Measurements from ENCODE around the gene SEPTIN14.
"Not testable (repeated sequence)": the region's sequence is repeated elsewhere in the genome, so short reads cannot be mapped to it uniquely, and the experiment has no call there.

SEPTIN14 gene

DNA sequence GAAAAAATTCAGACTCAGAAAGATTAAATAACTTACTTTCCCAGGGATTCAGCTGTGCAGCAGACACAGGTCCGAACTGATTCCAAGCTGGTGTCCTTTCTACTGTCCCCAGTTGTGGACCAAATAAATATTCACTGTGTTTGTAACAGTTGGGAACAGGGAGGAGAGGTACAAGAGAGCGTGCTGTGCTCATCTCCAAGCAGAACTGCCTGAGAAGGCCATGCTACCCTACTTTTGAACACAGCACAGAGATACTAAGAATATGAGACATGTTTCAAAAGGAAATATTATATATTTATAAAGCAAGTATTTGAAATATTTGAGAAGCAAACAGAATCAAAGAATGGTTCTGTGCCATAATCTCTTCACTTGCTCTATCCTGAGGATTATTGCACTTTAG is at the start of gene SEPTIN14:
SEPTIN14 (minus strand) TSS at position 101 of the 400 bp plus-strand sequence. CDS start 756 bp downstream, outside the sequence.
- DNase-seq (ENCODE audit: low read depth in 2 of 2): not testable (repeated sequence)

DNA sequence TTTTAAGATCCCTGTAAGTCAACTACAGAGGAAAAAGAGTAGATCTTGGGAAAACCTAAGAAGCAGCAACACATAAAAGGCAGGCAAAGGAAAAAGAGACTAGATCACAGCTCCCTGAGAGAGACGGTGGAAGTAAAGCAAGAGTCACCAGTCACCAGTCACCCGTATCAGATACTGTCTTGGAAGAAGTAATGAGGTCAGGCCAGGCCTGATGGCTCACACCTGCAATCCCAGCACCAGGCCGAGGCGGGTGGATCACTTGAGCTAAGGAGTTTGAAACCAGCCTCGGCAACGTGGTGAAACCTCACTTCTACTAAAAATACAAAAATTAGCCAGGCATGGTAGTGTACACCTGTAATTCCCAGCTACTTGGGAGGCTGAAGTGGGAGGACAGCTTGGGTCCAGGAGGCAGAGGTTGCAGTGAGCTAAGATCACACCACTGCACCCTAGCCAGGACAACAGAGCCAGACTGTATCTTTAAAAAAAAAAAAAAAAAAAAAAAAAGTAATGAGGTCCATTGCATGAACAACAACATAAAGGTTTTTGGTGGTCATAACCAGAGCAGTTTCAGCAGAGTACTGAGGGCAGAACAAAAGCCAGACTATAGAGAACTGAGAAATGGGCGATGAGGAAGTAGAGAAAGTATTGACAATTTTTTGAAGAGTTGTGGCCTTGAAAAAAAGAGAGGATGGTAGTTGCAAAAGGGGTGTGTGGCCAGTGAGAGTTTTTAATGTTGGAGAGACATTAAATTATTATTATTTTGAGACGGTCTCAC is 41.6 kb upstream of the SEPTIN14 start:
- no peak for DNase-seq (ENCODE audit: low read depth in 2 of 2)

DNA sequence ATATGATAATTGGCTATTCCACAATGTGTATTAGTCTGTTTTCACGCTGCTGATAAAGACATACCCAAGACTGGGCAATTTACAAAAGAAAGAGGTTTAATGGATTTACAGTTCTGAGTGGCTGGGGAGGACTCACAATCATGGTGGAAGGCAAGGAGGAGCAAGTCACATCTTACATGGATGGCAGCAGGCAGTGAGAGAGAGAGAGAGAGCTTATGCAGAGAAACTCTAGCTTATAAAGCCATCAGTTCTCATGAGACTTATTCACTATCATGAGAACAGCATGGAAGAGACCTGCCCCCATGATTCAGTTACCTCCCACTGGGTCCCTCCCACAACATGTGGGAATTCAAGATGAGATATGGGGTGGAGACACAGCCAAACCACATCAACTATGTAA is 38.5 kb upstream of the SEPTIN14 start:
- not testable (repeated sequence) for DNase-seq (ENCODE audit: low read depth in 2 of 2)

DNA sequence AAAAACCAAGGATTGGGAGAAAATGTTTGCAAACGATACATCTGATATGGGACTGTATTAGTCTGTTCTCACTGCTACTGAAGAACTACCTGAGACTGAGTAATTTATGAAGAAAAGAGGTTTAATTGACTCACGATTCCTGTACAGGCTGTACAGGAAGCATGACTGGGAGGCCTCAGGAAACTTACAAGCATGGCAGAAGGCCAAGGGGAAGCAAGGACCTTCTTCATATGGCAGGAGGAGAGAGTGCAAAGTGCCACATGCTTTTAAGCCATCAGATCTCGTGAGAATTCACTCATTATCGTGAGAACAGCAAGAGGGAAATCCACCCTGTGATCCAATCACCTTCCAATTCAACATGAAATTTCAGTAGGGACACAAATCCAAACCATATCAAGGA is 35.7 kb upstream of the SEPTIN14 start:
- no peak for DNase-seq (ENCODE audit: low read depth in 2 of 2)

DNA sequence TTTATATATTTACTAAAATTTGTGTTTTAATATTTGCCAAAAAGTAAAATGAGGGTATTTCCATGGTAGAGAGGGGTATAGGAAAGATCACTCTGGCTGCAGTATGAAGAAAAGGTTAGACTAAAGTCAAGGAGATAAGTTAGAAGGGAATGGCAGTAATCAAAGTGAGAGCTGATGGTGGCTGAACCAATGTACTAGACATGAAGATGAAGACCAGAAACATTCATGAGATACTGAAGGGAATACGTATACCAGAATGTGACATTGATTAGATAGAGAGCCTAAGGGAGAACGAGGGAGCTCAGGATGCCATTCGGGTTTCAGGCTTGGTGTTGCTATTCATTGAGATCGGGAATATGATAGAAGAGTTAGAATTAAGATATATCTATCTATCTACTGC is 32.5 kb upstream of the SEPTIN14 start:
- DNase-seq (ENCODE audit: low read depth in 2 of 2): no peak

DNA sequence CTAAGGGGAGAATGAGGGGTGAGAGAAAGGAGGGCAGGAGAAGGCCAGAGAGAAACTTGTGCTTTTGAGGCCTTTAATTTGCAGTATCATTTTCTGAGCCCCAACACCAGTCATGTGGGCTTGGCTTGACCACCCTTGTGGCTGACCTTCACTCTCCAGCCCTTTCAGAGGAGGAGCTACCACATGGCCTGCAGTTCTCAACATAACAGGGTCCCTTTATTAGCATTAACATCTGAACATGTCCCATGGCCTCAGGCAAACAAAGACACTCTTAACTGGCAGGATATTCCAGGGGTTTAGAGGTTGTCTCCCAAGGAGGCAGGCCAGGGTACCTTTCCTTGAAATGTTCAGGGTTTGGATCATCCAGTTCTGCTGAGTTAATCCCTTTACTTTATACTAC is 31.4 kb upstream of the SEPTIN14 start:
- no peak for DNase-seq (ENCODE audit: low read depth in 2 of 2)

DNA sequence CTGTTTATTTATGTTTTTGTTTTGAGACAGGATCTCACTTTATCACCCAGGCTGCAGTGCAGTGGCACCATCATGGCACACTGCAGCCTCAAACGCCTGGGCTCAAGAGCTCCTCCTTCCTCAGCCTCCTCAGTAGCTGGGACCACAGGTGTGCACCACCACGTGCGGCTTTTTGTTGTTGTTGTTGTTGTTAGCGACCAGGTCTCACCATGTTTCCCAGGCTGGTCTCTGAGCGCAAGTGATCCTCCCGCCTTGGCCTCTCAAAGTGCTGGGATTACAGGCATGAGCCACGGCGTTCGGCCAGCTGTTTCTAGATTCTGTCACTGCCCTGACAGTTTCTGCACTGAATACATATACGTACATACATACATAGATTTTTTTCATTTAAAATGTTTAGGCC is 25.8 kb upstream of the SEPTIN14 start:
- not testable (repeated sequence) for DNase-seq (ENCODE audit: low read depth in 2 of 2)

DNA sequence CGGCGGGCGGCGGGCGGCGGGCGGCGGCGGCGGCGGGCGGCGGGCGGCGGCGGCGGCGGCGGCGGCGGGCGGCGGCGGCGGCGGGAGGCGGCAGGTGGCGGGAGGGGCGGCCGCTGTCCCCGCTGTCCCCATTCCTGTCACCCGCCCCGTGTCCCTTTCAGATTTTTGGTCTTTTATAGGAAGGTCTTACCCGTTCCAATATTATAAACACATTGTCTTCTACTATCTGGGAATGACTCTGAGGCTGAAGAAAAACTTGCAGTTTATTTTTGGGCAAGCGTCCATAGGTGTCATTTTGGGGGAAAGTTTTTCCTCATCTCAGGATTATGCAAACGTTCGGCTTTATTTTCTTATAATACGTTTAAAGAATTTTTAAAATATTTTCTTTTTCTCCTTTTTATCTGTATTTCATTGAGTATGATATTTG is 25.3 kb upstream of the SEPTIN14 start:
- peak in 1 of 2 donors; percentile 3 for DNase-seq (ENCODE audit: low read depth in 2 of 2)

DNA sequence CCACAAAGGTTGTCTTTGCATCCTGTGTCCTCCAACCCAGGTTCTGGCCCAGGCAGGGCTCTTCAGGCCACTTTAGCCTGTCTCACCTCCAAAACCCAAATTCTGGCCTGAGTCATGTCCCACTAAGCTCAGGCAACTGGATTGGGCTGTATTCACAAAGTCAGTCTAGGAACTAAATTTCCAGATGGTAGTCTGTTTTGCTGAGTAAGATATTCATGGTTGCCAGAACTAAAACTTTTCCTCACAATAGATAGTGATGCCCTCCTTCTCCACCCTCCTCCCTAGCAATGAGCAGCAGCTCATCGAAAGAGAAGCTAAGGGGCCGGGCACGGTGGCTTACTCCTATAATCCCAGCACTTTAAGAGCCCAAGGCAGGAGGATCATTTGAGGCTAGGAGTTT is 21.8 kb upstream of the SEPTIN14 start:
- DNase-seq (ENCODE audit: low read depth in 2 of 2): no peak

DNA sequence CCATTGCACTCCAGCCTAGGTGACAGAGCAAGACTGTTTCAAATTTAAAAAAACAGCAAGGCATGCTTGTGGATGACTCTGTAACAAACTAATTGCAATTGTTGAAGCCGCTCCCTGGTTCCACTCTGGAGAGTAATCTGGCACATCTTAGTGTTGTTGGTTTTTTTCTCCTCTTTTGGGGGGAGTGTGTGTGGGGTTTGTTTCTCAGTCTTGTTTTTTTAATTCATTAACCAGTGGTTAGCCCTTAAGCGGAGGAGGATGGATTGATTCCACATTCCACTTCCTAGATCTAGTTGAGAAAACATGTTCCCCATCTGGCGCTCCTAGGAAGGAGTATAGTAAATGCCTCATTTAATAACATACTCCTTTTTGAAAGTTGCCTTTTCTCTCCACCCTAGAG is 16.1 kb upstream of the SEPTIN14 start:
- DNase-seq (ENCODE audit: low read depth in 2 of 2): no peak

DNA sequence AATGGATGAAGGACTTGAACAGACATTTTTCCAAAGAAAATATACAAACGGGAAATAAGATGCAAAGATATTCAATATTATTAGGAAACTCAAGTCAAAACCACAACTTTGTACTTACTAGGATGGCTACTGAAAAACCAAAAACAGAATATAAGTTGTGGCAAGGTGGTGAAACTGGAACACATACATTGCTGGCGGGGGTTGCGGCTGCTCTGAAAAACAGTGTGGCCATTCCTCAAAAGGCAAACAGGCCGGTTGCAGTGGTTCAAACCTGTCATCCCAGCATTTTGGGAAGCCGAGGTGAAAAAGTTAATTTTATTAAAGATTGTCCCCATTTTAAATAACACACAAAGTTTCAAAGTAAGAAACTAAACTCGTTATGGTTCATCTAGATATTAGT is 14.8 kb upstream of the SEPTIN14 start:
- DNase-seq (ENCODE audit: low read depth in 2 of 2): no peak

DNA sequence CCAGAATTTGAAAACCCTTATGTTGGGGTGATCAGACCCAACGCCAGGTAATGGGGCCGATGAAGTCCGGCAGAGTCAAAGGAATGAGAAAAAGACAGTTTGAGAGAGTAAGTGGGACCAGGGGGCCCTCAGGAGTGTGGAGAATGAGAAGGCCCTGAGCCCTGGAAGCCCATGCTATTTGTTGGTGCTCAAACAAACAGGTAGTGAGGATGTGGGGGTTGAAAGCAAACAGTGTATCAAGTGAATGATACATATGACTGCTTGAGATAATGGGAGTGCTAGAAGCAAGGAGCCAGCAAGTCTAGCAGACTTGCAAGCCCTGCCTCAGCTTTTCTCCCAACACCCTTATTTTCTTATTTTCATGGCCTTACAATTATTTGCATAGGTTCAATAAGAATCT is 11.2 kb upstream of the SEPTIN14 start:
- no peak for DNase-seq (ENCODE audit: low read depth in 2 of 2)

DNA sequence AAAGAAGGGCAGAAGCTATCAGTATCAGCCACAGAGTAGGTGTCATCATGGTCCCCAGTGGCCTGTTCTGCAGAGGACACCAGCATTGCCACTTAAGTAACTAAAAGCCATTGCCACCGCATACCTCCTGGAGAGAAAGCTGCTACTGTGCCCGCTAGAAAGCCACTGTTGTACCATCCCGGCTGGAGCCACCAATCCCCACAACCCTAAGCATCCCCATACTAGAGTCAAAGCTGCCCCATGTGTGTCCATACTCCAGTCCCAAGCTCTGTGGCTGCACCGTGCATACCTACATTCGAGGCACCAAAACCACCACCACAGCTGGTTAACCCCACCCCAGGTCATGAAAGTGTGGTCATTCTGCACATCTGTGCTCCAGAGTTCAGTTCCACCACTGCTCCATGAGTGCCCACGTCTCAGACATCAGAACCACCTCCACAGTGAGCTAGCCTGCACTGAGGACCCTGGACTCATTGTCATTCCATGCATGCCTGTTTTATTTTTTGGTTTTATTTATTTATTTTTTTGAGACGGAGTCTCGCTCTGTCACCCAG is 9.5 kb upstream of the SEPTIN14 start:
- no peak for DNase-seq (ENCODE audit: low read depth in 2 of 2)

DNA sequence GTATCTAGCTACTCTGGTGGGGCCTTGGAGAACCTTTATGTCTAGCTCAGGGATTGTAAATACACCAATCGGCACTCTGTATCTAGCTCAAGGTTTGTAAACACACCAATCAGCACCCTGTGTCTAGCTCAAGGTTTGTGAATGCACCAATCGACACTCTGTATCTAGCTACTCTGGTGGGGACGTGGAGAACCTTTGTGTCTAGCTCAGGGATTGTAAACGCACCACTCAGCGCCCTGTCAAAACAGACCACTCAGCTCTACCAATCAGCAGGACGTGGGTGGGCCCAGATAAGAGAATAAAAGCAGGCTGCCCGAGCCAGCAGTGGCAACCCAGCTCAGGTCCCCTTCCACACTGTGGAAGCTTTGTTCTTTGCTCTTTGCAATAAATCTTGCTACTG is 6.4 kb upstream of the SEPTIN14 start:
- DNase-seq (ENCODE audit: low read depth in 2 of 2): not testable (repeated sequence)

DNA sequence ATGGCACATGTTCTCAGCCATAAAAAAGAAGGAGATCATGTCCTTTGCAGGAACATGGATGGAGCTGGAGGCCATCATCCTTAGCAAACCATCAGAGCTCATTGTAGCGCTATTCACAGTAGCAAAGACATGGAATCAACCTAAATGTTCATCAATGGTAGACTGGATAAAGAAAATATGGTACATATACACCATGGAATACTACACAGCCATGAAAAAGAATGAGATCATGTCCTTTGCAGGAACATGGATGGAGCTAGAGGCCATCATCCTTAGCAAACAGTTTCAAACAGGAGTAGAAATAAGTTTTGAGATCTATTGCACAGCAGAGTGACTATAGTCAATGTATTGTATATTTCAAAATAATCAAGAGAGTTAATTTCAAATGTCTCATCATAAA is 17.4 kb downstream of the SEPTIN14 start:
- not testable (repeated sequence) for DNase-seq (ENCODE audit: low read depth in 2 of 2)

DNA sequence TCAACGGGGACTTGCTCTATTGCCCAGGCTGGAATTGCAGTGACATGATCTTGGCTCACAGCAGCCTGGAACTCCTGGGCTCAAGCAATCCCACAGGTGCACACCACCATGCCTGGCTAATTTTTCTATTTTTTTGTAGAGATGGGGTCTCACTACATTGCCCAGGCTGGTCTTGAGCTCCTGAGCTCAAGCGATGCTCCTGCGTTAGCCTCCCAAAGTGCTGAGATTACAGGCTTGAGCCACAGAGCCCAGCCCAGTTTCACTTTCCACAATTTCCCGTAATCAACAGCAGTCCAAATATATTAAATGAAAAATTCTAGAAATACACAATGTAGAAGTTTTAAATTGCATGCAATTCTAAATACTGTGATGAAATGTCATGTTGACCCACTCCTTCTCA is 24.0 kb downstream of the SEPTIN14 start:
- no peak for DNase-seq (ENCODE audit: low read depth in 2 of 2)

DNA sequence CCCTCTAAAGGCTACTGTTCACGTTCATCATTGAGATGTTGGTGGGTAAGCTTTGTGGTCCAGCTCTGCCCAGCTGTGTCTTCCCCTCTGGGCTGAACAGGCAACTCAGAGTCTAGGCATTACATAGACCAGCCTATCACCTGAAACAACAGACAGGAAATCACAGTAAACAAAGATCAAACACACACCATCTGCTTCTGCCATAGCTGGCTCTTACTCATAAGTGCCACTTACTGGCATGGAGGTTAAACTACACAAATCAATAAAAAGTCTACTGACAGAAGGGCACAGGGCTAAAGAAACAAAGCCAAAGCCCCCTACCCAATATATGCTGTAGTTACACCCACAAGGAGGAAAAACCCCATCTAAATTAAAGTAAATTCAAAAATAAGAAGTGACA is 35.0 kb downstream of the SEPTIN14 start:
- DNase-seq (ENCODE audit: low read depth in 2 of 2): no peak

DNA sequence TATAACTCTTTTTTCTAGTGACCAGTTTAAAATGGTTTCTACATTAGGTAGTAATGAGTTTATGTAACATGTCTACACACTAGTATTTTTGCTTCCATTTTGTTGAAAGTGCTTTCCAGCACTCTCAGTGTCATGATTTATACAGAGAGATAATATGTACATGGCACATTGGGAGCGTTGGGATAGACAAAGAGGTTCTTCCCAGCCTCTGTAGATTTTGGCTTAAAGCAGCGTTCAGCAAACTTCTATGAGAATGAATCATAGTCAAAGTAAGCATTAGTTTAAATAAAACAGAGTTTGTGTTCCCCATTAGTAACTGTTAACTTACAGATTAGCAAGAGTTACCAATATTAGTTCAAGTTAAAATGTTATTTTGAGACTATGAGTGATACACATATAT is 43.9 kb downstream of the SEPTIN14 start:
- no peak for DNase-seq (ENCODE audit: low read depth in 2 of 2)

DNA sequence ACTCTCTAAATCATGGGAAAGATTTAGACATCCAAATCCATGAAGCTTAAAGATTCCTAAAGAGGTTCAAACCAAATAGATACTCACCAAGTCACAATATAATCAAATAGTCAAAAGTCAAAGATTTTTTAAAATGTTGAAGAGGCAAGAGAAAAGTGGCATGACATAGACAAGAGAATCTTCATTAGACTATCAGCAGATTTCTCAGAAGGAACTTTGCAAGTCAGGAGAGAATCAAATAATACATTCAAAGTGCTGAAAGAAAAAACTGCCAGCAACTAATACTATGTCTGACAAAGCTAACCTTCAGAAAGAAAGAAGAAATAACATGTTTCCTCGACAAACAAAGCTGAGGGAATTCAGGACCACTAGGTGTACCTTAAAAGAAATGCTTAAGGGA is 65.3 kb downstream of the SEPTIN14 start:
- not testable (repeated sequence) for DNase-seq (ENCODE audit: low read depth in 2 of 2)

DNA sequence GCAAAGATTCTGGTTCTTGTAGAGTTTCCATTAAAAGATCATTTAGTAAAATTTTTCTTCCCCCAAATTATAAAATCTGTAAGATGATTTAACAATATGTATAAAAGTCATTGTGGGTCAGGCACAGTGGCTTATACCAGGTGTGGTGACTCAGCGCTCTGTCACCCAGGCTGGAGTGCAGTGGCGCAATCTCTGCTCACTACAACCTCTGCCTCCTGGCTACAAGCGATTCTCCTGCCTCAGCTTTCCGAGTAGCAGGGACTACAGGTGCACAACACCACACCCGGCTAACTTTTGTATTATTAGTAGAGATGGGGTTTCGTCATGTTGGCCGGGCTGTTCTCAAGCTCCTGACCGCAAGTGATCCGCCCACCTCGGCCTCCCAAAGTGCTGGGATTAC is 68.0 kb downstream of the SEPTIN14 start:
- no peak for DNase-seq (ENCODE audit: low read depth in 2 of 2)

DNA sequence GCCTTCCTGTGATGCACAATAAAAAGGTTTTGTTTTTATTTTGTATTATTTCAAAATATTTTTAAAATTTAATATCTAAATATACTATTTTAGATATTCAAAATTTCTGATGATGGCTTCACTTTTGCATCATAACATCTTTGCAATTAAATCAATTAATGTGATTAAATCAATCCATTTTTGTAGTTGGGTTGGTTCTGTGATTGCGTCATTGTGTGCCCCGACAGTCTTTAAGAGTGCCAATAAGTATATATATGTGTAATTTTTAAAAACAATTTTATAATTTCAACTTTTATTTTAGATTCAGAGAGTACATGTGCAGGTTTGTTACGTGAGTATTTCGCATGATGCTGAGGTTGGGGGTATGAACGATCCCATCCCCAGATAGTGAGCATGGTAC is 70.5 kb downstream of the SEPTIN14 start:
- DNase-seq (ENCODE audit: low read depth in 2 of 2): no peak

DNA sequence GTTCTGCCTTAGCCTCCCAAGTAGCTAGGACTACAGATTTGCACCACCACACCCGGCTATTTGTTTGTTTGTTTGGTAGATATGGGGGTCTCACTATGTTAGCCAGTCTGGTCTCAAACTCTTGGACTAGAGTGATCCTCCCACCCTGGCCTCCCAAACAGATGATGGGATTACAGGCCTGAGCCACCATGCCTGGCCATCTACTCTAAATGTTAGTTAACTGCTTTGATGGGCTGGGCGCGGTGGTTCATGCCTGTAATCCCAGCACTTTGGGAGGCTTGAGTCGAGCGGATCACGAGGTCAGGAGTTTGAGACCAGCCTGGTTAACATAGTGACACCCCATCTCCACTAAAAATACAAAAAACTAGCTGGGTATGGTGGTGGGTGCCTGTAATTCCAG is 74.8 kb downstream of the SEPTIN14 start:
- DNase-seq (ENCODE audit: low read depth in 2 of 2): no peak

DNA sequence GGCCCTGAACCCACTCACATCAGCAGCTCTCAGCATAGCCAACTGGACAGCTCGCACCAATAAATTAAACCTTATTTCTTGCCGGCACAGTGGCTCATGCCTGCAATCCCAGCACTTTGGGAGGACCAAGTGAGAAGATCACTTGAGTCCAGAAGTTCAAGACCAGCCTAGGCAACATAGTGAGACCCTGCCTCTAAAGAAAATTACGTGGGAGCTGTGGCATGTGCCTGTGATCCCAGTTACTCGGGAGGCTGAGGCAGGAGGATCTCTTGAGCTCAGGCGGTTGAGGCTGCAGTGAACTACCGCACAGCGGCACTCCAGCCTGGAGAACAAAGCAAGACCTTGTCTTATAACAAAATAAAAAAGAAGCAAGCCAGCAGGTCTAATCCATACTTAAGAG is 75.7 kb downstream of the SEPTIN14 start:
- no peak for DNase-seq (ENCODE audit: low read depth in 2 of 2)

DNA sequence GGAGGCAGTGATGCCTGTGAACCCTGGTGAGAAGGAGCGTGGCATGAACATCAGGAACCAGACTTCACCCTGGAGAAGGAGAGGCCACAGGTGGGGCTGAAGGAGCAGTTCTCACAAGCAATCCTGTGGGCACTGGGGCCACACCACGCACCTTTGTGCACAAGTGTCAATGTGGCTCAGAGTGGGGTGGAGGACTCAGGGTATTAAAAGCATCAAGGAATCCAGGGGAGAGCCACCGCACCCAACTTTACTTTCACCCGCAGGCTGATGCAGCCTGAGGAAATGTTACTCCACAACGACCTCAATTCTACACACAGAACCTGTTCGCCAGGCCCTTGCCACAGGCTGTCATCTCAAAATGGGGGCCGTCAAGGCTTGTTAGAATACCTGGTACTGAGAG is 77.1 kb downstream of the SEPTIN14 start:
- DNase-seq (ENCODE audit: low read depth in 2 of 2): not testable (repeated sequence)

All from stimulated activated CD4-positive, alpha-beta T cell treated with anti-CD3 and anti-CD28 coated beads, Interleukin-1b, Interleukin-23, amount 100 ng/mL, for 4 hours (primary cell).